Sigmoid colon (tissue), 7 donors: Measurements from ENCODE around the gene OVAAL. TPM values are rescaled to one million over a fixed set of nuclear protein-coding genes. Genes with fewer than 3 reads are reported as not detected.

ENCODE experiments used
- DNase-seq: peaks from one replicate; pipeline ENCODE4 v3.0.0-alpha.2; 2019
- H3K27ac ChIP-seq, 4 donors: fragments of 200-600 bp; sonication (generic); one replicate each; pipeline ENCODE4 v1.5.1; 2016 to 2019; ENCODE audit warnings: mild to moderate bottlenecking in 1 of 4
- H3K27me3 ChIP-seq, 3 donors: fragments of 200-600 bp; sonication (generic); one replicate each; pipeline ENCODE4 v1.5.1; 2019; ENCODE audit warnings: mild to moderate bottlenecking in 1 of 3
- H3K36me3 ChIP-seq, 4 donors: fragments of 200-600 bp; sonication (generic); one replicate each; pipeline ENCODE4 v1.5.1; 2016 to 2019
- H3K4me1 ChIP-seq, 4 donors: fragments of 200-600 bp; sonication (generic); one replicate each; pipeline ENCODE4 v1.5.1; 2017 to 2019
- H3K4me3 ChIP-seq, 4 donors: fragments of 200-600 bp; sonication (generic); one replicate each; pipeline ENCODE4 v1.5.1; 2017 to 2019; ENCODE audit warnings: mild to moderate bottlenecking in 2 of 4, moderate library complexity in 1 of 4
- H3K9me3 ChIP-seq, 4 donors: fragments of 200-600 bp in 3 of 4; sonication (generic) in 3 of 4; one replicate each; pipeline versions ENCODE4 v1.5.1 to v1.6.1; 2013 to 2019
- CTCF ChIP-seq, 4 experiments: fragments of 450-650 bp in 3 of 4; fragments of 200-600 bp in 1 of 4; IDR thresholded peaks; one replicate each; pipeline ENCODE4 v1.5.1; 2016 to 2019; ENCODE audit warnings: antibody characterized with exemption in 4 of 4, mild to moderate bottlenecking in 3 of 4, moderate library complexity in 2 of 4
- EP300 ChIP-seq, 4 donors: sonication (generic); formaldehyde crosslinking; IDR thresholded peaks; one replicate each; pipeline ENCODE4 v1.6.1; 2017; ENCODE audit warnings: antibody characterized with exemption in 4 of 4
- POLR2A ChIP-seq, 2 donors: fragments of 450-650 bp; IDR thresholded peaks; one replicate each; pipeline ENCODE4 v1.6.1; 2016; ENCODE audit warnings: antibody characterized with exemption in 2 of 2, mild to moderate bottlenecking in 2 of 2, moderate library complexity in 2 of 2
- POLR2AphosphoS5 ChIP-seq, 4 donors: sonication (generic); formaldehyde crosslinking; IDR thresholded peaks; one replicate each; pipeline ENCODE4 v1.6.1; 2017; ENCODE audit warnings: antibody characterized with exemption in 4 of 4
- WGBS, 2 donors: extraction: QIAGEN DNeasy Blood & Tissue Kit; methylation state at CpG; one replicate each; pipeline ENCODE4 v1.1.7; 2013; 5-methylcytosine and 5-hydroxymethylcytosine counted together
- intact Hi-C: fragments of 100-400 bp; cut with DNase I; formaldehyde crosslinking; loops from one replicate; pipeline ENCODE4 v1.15.1; 2023
- polyA plus RNA-seq, 3 donors: library from polyadenylated mRNA; stranded (reverse); fragments of 200-250 nt; gene quantifications; one replicate each; pipeline ENCODE4 v1.2.3, GENCODE V29; 2013
- total RNA-seq, 4 donors: library from RNA; depleted of rRNA; stranded (reverse); fragments of >200 nt; gene quantifications; one replicate each; pipeline ENCODE4 v1.1.0, GENCODE V29; 2016
- donor health status: healthy with polysubstance abuse.
- donor health status: Bipolar disorder and iron deficiency.
- donor health status: healthy.

Gene OVAAL
- total and polyA plus RNA-seq, 7 donors: not detected

GRCh38 chr1:180515857-180516388, 42.8 kb upstream of the OVAAL start:
- Histone ChIP-seq H3K9me3 (no peaks in the 10 kb centered on the region), H3K4me3 (no peak overlapping the region), H3K36me3 (no peaks in the 10 kb centered on the region), H3K27ac (no peak overlapping the region), H3K4me1 (peaks cover 0 to 9% (median 0%) of the 10 kb centered on the region in 4 donors), H3K27me3 (no peaks in the 10 kb centered on the region)
- DNase-seq: peak; percentile 86
- intact Hi-C loops: loop anchor here (5.0 to 10.0 kb wide), 3 partner anchors 346 to 651 kb away; no protein-coding TSS in a partner anchor
- 12 to 14% methylated on average over 8 of the region's 8 CpGs for WGBS, 2 donors
- TF ChIP-seq EP300 (IDR thresholded peaks at IDR 0.05) (no peak), CTCF (IDR thresholded peaks at IDR 0.05) (peak; percentile 46 to 79 (median 72))

DNA sequence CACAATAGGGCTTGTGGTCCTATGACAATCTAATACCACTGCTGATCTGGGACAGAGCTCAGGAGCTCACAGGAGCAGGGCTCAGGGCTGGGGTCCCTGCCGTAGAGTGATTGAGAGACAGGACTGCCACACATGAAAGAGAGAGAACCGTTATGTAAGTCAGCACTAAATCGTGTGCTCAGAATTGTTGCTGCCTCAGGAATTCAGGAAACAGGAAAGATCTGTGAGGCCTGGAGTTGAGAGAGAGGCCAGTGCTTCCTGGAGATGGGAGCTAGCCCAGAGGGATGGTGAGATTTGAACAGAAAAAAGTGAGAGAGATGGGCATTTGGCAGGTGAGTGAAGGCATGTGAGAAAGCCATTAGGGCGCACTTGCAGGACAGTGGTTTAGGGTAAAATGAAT, 38.9 kb upstream of the OVAAL start:
- 56 to 61% methylated on average over 4 of the region's 4 CpGs for WGBS, 2 donors
- DNase-seq: no peak
- H3K4me3 ChIP-seq: no peak overlapping the region
- intact Hi-C loops: loop anchor here (5.0 to 10.0 kb wide), 3 partner anchors 342 to 647 kb away; no protein-coding TSS in a partner anchor
- no peaks in the 10 kb centered on the region for H3K9me3 ChIP-seq
- TF ChIP-seq POLR2A (IDR thresholded peaks at IDR 0.05) (no peak), POLR2AphosphoS5 (IDR thresholded peaks at IDR 0.05) (no peak), EP300 (IDR thresholded peaks at IDR 0.05) (no peak), CTCF (IDR thresholded peaks at IDR 0.05) (no peak)
- H3K27me3 ChIP-seq: no peaks in the 10 kb centered on the region
- H3K36me3 ChIP-seq: no peaks in the 10 kb centered on the region
- no peak overlapping the region for H3K27ac ChIP-seq
- peaks cover 0 to 9% (median 0%) of the 10 kb centered on the region in 4 donors for H3K4me1 ChIP-seq

- WGBS, 2 donors: 72 to 73% methylated on average over 9 of the region's 9 CpGs
- no peaks in the 10 kb centered on the region for H3K4me1 ChIP-seq
- H3K36me3 ChIP-seq: no peaks in the 10 kb centered on the region
- intact Hi-C loops: no loop called here
- TF ChIP-seq CTCF (IDR thresholded peaks at IDR 0.05) (no peak), POLR2AphosphoS5 (IDR thresholded peaks at IDR 0.05) (no peak), POLR2A (IDR thresholded peaks at IDR 0.05) (no peak), EP300 (IDR thresholded peaks at IDR 0.05) (no peak)
- no peaks in the 10 kb centered on the region for H3K27me3 ChIP-seq
- no peaks in the 10 kb centered on the region for H3K9me3 ChIP-seq
- H3K4me3 ChIP-seq: no peak overlapping the region
- H3K27ac ChIP-seq: no peak overlapping the region
- DNase-seq: no peak
Measured at GRCh38 chr1:180521474-180522212, 37.1 kb upstream of the OVAAL start.

DNA sequence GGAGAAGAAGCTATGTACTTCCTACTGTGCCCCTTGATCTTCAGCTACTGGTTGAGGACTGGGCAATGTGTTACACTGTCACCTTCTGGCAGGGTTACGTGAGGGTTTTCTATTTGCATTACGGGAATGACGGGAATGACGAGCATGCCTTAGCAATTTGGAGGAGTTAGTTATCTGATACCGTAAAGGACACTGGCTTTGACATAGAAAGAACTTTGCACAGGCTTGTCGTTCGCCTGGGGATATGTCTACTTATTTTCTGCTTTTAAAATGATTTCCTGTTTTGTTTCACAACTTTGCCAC, 36.6 kb upstream of the OVAAL start:
- Histone ChIP-seq H3K27ac (no peak overlapping the region), H3K4me1 (no peaks in the 10 kb centered on the region), H3K36me3 (no peaks in the 10 kb centered on the region), H3K4me3 (no peak overlapping the region), H3K27me3 (no peaks in the 10 kb centered on the region), H3K9me3 (no peaks in the 10 kb centered on the region)
- intact Hi-C loops: no loop called here
- WGBS, 2 donors: 88 to 89% methylated on average over 7 of the region's 7 CpGs
- DNase-seq: no peak
- no peak for TF ChIP-seq POLR2A (IDR thresholded peaks at IDR 0.05)
- TF ChIP-seq POLR2AphosphoS5 (IDR thresholded peaks at IDR 0.05): no peak
- no peak for TF ChIP-seq CTCF (IDR thresholded peaks at IDR 0.05)
- TF ChIP-seq EP300 (IDR thresholded peaks at IDR 0.05): no peak
